GM21529 (cell line): ENCODE measurements around the gene RGS14.

Source experiments
- ATAC-seq: cut with Tn5 transposase; IDR thresholded peaks from one replicate; pipeline ENCODE4 v1.9.1; 2021; ENCODE audit not compliant: unreplicated experiment

RGS14 gene

GRCh38 chr5:177377851-177378776 lies 20.4 kb downstream of the RGS14 start:
- ATAC-seq = no peak

GRCh38 chr5:177378884-177379883 lies 21.5 kb downstream of the RGS14 start:
- ATAC-seq = no peak

GRCh38 chr5:177380805-177381126 lies 23.0 kb downstream of the RGS14 start:
- no peak for ATAC-seq

GRCh38 chr5:177382423-177383029 lies 24.8 kb downstream of the RGS14 start:
- ATAC-seq = no peak

GRCh38 chr5:177383181-177383580 lies 25.5 kb downstream of the RGS14 start:
- ATAC-seq = no peak

GRCh38 chr5:177384134-177384533 lies 26.4 kb downstream of the RGS14 start, which contains the start of gene SLC34A1:
SLC34A1 (plus strand) TSS chr5:177384434; CDS start chr5:177385742, 1,308 bp downstream.
- no peak for ATAC-seq

- no peak for ATAC-seq
Measured at GRCh38 chr5:177385720-177386119, 28.0 kb downstream of the RGS14 start.

GRCh38 chr5:177386542-177386941 lies 28.8 kb downstream of the RGS14 start:
- no peak for ATAC-seq

- ATAC-seq = no peak
Measured at GRCh38 chr5:177387405-177387804, 29.7 kb downstream of the RGS14 start.

- ATAC-seq = no peak
Measured at GRCh38 chr5:177388521-177389052, 30.9 kb downstream of the RGS14 start.

GRCh38 chr5:177389241-177390169 lies 31.8 kb downstream of the RGS14 start:
- ATAC-seq = peak; percentile 70

GRCh38 chr5:177390363-177391300 lies 32.9 kb downstream of the RGS14 start:
- ATAC-seq = peak; percentile 54

- no peak for ATAC-seq
Measured at GRCh38 chr5:177392765-177393164, 35.0 kb downstream of the RGS14 start.

GRCh38 chr5:177393206-177393765 lies 35.6 kb downstream of the RGS14 start:
- ATAC-seq = no peak

GRCh38 chr5:177393990-177394389 lies 36.3 kb downstream of the RGS14 start:
- no peak for ATAC-seq

GRCh38 chr5:177396078-177396477 lies 38.4 kb downstream of the RGS14 start:
- no peak for ATAC-seq

GRCh38 chr5:177396807-177397206 lies 39.1 kb downstream of the RGS14 start:
- no peak for ATAC-seq

GRCh38 chr5:177397875-177398390 lies 40.2 kb downstream of the RGS14 start:
- no peak for ATAC-seq
